NK-92 treated with Interleukin-12 subunit alpha and Interleukin-12 subunit beta, amount 100 ng/mL, for 24 hours (cell line): ENCODE measurements around the gene TENM4.

Source experiments
- DNase-seq: peaks from one replicate; lab custom pipeline; 2025; lab: John Stamatoyannopoulos, UW

The TENM4 gene

GRCh38 chr11:79447038-79447786 is 6.4 kb upstream of the TENM4 start:
- DNase-seq = no peak

DNA sequence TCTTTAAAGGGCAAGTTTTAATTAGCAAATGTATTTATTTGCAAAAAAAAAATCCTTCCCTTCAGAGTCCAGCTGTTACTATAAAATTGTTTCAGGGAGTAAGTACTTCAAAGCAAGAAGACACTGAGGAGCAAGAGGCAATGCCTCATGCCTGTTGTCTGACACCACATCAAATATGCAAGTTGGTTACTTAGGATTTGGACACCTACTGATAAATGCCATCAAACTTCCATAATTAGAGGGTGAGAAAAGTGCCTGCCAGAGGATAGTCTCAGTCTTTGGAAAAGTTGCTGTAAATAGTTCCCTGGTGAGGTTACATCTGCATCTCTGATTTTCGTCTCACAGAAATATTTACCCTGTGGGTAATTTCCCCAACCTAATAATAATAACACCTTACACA is 4.1 kb upstream of the TENM4 start:
- DNase-seq = no peak

GRCh38 chr11:79441461-79441875 is 638 bp upstream of the TENM4 start:
- DNase-seq = no peak

DNA sequence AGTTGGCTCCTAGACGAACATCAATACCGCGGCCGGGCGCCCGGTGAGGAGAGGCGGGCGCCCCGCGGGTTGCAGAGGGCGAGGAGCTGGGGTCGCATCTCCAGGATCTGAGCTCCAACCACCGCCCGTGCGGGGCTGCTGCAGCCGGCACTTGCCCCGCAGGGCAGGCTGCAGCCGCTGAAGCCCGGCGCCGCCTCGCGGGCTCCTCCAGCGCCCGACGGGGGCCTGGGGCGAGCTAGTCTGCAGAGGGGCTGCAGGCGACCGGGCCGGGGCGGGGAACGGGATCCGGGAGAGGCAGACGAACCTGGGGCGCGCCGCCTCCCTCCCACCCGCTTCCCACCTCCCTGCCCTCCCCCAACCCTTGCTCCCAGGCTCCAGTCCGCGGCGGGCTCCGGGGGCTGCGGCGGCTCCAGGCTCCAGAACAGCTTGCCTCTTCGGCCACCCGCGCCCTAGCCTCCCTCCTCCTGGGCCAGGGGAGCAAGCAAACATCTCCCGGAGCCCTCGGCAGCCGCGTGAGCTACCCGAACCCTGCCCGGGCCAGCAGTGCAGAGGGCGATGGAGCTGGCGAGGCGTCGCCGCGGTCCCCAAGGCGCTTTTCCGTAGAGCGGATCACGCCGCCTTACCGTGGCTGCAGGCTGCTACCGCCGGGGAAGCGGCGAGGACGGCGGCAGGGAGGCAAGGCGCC is 802 bp downstream of the TENM4 start:
- DNase-seq = no peak

GRCh38 chr11:79439410-79439885 is 1.4 kb downstream of the TENM4 start:
- DNase-seq = no peak

DNA sequence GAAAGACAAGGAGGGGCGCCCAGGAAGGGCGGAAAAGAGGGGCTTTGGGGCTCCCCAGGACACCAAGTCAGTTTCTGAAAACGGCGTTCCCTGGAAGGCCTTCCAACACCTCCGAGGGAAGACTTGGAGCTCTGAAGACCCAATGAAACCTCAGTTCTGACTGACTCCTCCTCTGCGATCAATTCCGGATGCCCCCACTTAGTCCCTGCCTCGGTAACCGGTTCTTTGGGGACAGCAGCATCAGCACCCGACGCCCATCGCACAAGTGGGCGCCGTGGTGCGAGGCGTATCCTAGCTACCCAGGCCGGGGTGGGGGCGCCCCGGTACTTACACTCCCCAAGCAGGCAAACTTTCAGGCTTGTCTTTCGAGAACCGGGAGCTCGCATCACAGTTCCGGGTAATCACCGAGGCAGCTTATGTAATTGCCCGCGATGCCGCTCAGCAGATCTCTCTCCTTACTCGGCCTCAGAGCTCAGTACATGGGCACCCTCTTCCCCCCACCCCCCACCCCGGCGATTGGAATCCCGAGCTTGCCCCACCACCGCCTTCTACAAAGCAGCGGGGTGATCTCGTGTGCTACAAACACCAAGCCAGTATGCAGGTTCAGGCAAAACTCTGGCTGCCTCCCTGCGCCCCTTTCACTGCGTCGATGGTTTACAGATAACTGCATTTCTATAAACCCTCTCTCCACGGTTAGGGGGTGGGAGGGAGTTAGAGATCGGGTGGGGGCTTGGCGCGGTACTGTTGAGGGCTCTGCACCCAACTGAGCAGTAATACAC is 2.0 kb downstream of the TENM4 start:
- no peak for DNase-seq

DNA sequence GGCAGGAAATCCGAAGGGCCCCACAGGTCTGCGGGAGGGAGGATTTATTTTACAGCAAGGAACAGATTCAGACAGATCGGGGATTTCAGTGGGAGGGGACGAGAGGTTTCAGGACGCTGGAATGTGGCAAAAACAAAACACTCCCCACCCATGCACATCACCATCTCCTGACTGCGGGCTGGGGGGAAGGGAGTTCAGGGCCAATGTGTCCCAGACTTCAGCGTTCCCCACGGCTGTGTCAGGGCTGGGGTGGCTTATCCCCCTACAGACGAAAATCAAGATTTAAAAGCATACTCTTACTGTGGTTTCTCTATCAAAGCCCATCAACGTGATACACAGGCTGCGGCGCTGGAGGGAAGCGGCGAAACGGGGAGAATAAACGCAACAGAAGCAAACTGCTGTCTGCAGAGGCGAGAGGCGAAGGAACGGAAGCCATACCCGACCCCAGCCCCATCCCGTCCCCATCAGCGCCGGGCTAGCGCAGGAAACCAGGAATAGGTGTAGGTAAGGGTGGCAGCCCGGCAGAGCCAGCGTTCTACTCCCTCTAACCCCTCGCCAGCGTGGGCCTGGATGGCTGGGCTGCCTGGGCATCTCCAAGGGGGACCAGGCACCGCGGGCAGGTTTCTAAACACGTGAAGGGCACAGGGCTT is 2.7 kb downstream of the TENM4 start:
- DNase-seq = no peak

- no peak for DNase-seq
These were observed 3.4 kb downstream of the TENM4 start for GRCh38 chr11:79437278-79437980.

GRCh38 chr11:79436919-79437277 is 3.9 kb downstream of the TENM4 start:
- no peak for DNase-seq

GRCh38 chr11:79434283-79434682 is 6.5 kb downstream of the TENM4 start:
- DNase-seq = no peak

DNA sequence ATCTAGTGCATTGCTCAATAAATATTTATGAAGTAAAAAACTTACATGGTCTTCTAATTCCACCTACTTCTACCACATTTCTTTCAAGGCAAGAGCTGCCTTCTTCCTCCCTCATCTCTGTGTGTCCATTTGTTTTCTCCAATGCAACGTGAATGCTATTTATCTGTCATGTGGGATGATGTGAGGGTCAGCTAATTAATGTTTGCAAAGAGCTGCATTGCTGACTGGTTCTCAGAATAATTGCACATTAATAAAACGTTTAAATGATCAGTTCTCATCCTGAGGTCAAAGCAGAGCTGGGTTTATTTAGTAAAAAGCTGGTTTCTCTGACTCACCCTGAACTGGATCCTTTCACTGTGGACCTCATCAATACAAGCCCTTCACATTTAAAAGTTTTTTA is 8.7 kb downstream of the TENM4 start:
- DNase-seq = no peak

DNA sequence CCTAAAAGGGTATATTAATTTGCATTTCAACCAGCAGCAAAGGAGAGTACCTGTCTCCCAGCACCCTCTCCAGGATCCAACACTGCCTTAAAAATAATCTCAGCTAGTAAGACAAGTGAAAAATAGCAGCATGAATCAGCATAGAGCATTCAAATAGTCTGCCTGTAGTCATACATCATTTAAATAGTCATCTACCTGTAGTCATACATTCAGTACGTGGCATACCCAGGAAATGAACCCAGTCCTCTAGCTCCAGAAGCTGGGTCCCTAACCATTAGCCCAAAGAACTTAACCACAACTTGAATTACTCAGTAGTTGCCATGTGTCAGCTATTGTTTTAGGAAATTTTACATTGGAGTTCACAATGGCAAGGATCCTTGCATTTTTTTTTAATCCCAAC is 9.3 kb downstream of the TENM4 start:
- DNase-seq = no peak

DNA sequence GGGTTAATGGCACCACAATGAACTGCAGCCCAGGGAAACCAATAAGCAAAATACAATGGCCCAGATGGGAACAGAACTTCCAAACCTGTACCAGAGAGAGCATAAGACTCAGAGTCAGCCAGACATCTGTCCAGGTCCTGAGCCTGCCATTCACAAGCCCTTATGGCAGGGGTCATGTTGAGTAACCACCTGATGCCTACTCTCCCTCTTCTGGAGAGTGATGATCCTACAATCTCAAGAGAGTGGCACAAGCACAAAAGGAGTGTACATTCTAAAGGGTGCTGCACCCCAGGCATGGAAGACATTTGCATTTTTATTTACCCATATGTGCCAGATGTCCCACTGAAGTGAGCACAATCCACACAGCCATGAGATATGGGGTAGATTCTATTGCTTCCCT is 10.6 kb downstream of the TENM4 start:
- no peak for DNase-seq

- no peak for DNase-seq
These were observed 12.4 kb downstream of the TENM4 start for GRCh38 chr11:79428406-79428805.

GRCh38 chr11:79427611-79428327 is 13.1 kb downstream of the TENM4 start:
- no peak for DNase-seq

- DNase-seq = no peak
These were observed 13.7 kb downstream of the TENM4 start for GRCh38 chr11:79427126-79427525.

- DNase-seq = no peak
These were observed 15.4 kb downstream of the TENM4 start for GRCh38 chr11:79425463-79425862.

DNA sequence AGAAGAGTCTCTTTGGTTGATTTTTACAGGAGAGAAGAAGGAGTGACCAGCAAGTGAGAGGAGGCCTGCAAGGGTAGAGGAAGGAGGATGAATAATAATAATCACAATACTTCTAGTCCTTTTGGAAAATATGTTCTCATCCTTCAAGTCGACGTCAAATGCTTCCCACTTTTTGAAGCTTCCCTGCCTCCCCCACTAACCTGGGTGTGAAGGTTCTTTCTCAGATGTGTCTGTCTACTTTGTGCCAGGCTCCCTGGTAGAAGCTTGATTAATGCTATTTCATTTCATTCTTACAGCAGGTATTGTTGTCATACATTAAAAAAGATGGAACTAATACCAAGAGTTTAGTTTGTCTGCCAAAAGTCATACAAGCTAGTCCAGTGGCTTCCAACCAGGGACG is 17.1 kb downstream of the TENM4 start:
- DNase-seq = no peak

GRCh38 chr11:79422866-79423265 is 18.0 kb downstream of the TENM4 start:
- DNase-seq = no peak

DNA sequence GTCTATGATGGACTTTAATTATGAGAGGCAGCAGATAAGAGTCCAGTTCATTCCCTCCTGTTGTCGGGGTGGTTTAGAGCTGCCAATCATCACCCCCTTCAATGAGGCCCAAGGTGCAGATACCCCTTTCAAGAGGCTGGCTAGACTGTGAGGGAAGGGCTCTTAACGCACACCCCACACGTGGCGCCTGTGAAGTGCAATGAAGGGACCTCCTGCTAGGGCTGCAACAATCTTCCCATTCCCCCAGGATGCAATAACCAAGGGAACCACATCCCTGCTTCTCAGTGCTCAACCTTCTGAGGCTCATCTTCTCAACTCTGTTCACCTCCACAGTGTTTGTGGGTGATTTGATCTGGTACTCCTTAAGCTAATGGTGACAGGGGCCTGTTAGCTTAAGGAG is 19.0 kb downstream of the TENM4 start:
- no peak for DNase-seq

DNA sequence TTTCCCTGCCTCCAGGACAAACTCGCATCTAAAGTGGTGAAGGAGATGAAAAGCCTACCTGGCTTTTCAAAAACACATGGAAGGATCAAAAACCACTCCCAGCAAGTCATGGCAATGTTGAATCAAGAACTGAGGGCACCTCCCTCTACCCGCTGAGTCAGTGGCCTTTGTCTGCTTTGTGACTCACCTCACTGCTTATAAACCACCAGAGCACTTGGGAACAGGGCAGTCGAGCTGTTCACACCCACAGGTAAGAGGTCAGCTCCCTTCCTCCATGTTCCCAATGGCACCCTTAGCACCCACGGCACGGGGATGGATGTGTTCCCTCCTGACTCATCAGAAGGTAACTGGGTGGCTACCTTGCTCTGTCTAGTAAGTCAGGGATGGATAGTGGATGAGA is 21.7 kb downstream of the TENM4 start:
- peak; percentile 33 for DNase-seq
